HG03469 (cell line): ENCODE data around the gene B3GNT7.
A peak's percentile ranks its signal among the peaks of the same experiment; 100 is the strongest.

Experiments
- ATAC-seq: cut with Tn5 transposase; IDR thresholded peaks from one replicate; pipeline ENCODE4 v1.9.1; 2021; ENCODE audit warnings: mild to moderate bottlenecking, moderate library complexity, moderate number of reproducible peaks; ENCODE audit not compliant: unreplicated experiment

B3GNT7 gene

DNA sequence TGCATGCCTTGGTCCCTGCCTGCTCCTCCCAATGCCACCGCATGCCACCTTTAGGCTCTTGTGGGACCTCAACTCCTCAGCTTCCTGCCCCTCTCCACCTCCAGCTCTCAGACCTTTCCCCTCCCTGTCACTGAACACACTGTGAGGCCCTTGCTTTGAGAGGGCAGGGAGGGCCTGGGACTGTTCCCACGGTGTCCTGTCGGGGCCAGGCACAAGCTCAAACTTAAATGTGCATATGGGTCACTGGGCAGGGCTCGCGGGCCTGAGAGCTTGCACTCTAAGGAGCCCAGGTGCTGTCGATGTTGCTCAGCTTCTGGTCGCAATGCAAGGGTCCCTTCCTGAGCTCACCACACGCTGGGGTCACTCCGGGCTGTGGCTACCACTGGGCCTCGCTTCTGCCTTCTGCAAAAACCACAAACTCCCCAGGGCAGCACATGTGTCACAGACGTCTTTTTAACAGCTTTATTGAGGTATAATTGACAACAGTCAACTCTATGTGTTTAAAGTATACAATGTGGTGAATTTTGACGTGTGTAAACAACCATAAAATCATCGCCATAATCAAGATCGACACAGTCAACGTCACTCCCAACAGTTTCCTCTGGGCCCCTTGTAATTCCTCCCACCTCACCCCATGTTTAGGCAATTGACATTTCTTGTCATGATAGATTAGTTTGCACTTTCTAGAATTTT lies 11.9 kb upstream of the B3GNT7 start:
- no peak for ATAC-seq

DNA sequence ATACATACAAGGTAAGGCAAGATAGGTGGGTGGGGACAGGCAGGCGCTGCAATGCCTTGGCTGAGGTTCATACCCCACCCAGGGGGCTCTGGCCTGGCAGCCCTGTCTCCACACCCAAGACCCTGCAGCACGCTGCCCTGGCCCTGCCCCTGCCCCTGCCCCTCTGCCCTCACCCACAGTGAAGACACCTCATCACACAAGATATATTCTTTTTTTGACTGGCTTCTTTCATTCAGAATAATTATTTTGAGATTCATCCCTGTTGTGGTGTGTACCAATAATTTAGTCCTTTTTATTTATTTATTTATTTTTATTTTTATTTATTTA lies 11.4 kb upstream of the B3GNT7 start:
- no peak for ATAC-seq

DNA sequence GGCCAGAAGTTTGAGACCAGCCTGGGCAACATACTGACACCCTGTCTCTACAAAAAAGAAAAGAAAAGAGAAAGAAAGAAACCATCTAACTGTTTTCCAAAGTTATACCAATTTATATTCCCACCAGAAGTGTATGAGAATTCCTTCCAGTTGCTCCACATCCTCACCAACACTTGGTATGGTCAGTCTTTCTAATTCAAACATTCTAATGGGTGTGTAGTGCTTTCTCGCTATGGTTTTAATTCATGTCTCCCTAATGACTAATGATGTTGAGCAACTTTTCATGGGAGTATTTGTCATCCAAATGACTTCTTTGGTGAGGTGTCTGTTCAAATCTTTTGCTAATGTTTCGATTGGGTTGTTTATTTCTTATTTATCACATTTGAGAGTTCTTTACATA lies 10.5 kb upstream of the B3GNT7 start:
- ATAC-seq, result no peak

DNA sequence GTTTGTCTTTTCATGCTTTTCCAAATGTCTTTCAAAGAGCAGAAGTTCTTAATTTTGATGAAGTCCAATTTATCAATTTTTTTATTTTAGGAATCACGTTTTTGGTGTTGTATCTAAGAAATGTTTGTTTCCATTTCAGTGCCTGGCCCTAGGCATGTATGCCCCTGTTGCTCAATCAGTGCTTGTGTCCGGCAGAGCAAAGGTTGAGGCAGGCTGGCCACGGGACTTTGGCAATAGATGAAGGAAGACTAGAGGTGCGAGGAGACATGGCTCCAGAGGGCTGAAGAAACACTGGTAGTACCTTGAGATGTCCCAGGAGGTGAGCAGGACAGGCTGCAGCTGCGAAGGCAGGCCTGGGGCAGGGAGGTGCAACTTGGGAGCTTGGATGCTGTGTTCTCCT lies 10.1 kb upstream of the B3GNT7 start:
- ATAC-seq, result no peak

DNA sequence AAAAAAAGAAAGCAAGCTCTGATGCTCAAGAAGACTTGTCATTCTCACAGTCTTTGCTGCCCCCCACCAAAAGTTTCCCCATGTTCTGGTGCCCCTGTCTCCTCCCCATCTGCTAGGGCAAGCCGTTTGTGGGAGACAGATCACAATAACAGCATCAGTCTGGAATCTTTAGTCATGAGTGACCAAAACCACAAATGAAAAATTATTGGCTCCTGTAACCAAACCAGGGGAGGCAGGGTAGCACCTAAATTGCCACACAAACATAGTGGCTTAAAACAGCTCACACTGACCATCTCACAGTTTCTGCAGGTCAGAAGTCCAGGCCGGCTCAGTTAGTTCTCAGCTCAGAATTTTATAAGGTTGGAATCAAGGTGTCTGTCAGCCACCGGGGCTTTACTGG lies 9.1 kb upstream of the B3GNT7 start:
- ATAC-seq, result no peak

DNA sequence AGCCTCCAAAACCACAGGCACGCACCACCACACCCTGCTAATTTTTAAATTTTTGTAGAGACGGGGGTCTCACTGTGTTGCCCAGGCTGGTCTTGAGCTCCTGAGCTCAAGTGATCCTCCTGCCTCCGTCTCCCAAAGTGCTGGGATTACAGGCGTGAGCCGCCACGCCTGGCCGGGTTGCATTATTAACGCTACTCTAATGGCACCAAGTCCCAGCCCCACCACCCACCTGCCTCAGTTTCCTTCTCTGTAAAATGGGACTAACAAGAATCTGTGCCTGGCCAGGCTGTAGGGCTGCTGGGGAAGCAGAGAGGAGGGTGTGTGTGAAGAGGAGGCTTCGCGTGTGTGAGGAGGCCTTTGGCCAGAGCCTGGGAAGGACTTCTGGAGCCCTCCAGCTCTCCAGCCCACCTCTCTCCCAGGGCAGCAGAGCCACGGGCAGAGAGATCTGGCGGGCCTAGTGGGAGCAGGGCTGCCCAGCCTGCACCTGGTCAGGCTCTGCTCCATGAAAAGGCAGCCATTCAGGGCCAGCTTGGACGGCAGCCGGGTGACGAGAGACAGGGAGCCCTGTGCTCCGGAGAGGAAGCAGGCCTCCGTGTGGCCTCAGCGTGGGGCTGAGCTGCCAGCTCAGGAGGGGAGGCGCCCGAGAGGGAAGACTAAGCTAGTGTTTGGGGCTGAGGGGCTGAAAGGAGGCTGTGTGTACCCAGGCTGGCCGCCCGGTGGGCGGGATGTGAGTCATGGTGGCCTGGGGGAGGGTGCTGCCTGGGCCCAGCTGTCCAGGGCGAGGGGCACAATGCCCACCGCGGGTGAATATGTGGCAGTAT lies 7.4 kb upstream of the B3GNT7 start:
- ATAC-seq, result no peak

DNA sequence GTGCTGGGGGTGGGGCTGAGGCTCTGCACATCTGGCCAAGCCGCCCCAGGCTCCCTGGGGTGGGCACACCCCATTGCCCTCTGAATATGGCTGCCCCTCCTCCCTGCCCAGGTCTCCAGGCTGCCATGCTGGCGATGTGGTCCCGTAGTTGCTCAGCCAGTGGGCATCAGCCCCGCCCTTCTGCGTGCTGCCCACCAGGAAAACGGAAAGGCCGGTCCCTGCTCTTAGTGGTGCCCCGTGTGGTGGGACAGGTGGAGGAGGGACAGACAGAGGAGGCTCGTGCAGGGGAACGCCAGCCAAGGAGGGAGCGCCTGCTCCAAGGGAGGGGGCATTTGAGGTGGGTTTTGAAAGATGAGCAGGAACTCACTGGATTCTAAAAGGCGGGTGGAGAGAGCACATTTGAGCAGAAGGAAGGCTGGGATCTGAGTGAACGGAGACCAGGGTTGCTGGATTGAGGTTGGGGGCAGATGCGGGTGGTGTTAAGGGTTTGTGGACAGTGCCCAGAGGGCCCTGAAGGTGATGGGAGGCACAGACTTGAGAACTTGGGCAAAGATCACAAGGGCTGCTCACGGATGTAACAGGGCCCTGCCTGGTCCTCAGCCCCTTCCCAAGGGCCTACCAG lies 6.7 kb upstream of the B3GNT7 start:
- no peak for ATAC-seq

DNA sequence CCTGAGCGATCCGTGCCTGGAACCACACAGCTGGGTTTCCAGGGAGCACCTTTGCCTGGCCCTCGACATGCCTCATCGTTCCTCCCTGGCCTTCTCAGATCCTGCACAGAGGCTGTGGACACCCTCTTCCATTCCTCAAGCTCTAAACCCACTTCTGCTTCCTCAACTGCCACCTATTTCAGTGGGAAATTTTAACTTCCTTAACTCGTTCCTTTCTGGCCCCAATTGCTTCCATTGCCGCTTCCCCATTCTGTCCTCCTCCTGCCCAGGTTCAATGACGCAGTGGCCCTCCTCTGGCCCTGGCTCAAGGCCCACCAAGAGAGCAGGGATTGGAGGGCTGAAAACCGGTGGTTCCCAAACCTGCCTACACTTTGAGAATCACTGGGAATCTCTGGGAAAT lies 4.8 kb upstream of the B3GNT7 start:
- ATAC-seq, result no peak

DNA sequence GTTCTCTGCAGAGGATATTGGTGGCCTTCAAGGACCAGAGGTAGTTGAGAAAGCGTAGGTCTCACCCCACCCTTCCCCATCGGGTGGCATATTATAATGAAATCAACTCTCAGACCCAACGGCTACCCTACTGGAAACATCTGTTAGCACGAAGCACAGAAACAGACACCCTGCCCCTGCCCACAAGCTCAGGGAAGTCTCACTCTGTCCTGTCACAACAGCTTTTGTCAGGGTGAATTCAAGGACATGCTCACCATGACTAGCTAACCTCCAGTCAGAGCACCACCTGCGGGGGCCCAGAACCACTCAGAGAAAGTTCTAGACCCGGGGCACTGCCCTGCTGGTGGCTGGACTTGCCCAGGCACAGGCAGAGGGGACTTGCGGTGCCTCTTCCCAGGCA lies 3.5 kb upstream of the B3GNT7 start:
- no peak for ATAC-seq

DNA sequence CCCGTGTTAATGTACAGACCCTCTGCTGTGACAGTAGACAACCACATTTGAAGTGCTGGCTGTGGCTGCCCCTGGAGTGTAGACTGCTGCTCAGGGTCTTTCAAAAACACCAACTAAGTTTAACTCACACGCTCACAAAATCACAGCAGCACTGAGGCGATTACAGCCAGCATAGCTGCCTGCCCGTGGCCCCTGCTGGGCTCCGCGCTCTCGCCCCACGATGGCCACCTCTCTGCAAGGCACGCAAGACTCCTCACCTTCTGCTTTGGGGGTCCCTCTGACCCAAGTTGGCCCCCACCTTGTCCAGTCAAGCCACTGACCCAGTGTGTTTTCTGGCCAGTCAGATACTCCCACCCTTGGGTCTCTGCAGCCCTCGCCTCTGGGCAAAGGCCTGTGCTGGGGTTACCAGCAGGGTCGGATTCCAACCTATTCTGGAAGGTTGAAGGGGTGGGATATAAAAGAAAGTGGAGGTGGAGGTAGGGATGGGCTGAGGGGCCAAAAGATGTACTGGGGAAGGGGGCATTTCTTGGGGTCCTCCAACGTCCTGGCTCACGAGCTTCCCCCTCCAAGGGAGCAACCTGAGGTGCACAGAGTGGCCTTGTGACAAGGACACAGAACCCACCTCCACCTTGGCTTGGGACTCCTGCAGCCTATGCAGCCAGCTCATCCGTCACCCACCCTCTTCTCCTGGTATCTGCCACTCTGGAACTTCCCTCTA lies 2.9 kb upstream of the B3GNT7 start:
- ATAC-seq, result no peak

DNA sequence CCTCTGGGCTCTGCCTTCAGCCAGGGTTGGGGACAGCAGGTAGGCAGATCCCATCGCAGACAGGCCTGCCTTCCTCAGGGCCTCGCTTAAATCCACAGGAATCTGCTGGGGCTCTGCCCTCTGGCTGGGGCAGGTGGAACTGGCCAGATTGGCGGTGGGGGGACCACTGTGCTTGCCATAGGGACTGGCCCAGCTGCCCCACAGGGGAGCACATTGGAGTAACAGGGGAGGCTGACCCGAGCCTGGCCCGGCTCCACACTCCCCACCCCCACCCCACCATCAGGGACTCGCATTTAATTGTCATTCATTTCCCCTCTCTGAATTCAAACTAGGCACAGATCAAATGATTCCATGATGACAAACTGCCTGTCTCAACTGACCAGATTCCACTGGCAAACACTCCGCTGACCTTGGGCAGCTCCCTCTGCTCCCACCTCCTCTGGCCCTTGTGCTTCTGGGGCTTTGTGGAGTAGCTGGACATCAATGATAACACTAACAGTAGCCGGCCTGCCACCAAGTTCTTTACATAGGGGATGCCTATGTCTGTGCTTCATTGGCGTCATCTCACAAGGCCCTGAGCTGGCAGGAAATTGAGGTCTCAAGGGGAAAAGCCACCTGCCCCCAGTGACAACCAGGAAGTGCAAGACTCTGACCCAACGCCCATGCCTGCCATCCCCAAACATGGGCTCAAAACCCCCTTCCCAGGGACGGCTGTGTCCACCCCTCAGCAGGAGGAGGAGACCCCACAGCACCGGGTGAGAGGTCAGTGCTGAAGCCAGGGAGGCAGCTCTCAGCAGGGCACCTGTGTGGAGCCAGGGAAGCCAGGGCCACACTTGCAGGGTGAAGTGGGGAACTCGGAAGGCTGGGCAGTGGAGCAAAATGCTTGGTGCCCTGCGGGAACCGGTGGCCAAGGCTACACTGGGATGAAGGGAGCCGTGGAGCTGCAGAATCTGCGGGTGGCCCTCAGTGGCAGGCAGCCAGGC lies 2.1 kb upstream of the B3GNT7 start:
- no peak for ATAC-seq

DNA sequence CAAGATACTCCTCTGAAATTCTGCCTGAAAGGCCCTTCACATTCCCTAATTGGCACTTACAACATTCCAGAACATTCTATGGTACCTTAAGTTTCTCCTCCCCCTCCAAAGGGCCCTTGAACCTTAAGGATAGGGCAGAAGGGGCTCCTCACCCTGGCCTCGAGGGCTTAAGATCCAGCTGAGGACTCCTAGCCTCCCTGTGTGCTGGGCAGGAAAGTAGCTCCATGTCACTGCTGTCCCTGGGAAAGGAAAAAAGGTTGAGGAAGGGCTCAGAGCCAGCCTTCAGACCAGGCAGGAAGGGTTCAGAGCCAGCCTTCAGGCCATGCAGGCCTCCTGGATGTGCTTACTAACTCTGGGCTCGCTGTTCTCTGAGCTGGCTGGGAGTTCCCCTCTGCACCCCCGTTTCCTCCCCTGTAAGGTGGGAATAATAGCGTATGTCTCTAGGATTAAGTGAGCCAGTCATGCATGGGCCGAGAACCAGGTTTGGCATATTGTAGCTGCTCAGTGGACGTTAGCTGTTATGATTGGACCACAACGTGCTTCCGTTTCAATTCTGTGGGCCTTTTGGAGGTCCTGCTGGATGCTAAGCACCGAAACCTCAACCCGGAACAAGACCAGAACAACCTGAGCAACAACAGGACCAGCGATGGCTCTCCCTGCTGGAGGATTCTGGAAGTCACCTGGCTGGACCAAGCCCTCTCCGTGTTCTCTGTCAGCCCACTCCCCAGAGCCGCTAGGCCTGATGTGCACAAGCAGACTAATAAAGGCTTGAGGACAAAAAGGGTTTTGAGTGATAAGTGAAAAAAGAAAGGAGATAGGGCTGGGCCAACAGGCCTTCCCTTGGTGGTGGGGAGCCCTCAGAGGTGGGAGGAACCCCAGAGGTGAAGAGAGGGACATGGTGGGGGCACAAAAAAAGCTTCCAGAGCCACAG lies 1.0 kb upstream of the B3GNT7 start:
- peak; percentile 38 for ATAC-seq

DNA sequence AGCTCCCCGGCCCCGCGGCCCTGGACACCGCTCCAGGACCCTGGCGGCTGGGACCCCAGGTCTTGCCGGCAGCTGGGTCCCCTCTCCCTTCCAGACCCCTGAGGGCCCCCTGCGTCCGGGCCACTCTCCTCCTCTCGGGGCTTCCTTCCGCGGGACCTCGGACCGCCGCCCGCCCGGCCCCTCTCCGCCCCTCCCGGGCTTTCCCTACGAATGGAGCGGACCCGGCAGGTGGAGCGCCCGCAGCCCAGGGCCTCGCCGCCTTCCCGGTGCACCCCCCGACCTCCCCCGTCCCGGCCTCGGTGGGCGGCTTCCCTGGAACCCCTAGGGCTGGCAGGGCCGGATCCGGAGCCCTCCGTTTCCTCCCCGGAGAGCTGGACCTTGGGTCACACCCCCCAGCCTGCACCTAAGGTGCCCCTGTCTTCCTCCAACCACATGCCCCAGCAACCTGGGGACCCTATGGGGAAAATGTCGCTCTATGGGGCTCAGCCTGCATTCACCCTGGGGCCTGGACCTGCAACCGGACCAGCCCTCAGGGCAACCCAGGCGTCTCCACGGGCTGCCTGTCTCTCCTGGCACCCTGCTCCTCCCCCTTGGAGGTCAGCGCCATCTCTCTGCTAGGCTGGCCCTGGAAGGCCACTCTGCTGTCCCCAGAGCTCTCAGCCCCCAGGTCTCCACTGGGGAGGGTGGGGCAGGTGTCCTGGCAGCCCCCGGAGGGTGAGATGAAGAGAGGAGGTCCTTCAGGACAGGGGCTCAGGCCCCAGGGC lies 730 bp downstream of the B3GNT7 start:
- no peak for ATAC-seq

DNA sequence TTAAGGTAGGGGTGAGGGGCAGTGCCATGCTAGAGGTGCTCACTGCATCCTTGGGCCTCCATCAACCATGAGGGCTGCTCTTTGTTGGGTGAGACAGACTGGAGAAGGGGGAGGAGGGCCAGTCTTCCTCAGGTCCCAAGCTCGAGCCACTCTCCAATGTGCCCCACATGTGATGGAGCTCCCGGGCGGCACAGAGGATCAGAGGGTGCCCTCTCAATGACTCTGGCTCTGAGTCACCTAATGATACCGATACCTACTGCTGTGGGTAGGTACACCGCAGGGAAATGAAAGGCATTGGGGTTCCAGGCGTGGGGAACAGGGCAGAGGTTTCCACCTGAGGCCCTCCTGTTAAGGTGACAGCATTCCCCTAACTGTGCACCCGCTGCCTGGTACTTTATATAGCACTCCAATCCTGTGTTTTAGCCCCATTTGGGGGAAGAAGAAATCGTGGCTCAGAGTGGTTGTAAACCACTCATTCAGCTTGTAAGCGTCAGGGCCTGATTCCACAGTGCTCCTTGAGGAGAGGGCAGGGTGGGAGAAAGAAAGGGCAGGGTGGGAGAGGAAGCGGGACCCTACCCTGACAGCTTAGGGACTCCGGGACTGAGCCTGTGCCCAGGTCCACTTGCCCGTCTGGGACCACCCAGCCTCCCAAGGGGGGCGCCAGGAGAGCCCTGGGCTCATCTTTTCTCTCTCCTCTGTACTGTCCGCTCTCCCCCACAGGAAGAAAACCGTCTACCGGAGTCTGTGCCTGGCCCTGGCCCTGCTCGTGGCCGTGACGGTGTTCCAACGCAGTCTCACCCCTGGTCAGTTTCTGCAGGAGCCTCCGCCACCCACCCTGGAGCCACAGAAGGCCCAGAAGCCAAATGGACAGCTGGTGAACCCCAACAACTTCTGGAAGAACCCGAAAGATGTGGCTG lies 1.8 kb downstream of the B3GNT7 start:
- no peak for ATAC-seq

DNA sequence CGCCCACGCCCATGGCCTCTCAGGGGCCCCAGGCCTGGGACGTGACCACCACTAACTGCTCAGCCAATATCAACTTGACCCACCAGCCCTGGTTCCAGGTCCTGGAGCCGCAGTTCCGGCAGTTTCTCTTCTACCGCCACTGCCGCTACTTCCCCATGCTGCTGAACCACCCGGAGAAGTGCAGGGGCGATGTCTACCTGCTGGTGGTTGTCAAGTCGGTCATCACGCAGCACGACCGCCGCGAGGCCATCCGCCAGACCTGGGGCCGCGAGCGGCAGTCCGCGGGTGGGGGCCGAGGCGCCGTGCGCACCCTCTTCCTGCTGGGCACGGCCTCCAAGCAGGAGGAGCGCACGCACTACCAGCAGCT lies 2.4 kb downstream of the B3GNT7 start:
- no peak for ATAC-seq

DNA sequence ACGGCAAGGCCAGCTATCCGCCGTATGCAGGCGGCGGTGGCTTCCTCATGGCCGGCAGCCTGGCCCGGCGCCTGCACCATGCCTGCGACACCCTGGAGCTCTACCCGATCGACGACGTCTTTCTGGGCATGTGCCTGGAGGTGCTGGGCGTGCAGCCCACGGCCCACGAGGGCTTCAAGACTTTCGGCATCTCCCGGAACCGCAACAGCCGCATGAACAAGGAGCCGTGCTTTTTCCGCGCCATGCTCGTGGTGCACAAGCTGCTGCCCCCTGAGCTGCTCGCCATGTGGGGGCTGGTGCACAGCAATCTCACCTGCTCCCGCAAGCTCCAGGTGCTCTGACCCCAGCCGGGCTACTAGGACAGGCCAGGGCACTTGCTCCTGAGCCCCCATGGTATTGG lies 3.1 kb downstream of the B3GNT7 start:
- no peak for ATAC-seq

DNA sequence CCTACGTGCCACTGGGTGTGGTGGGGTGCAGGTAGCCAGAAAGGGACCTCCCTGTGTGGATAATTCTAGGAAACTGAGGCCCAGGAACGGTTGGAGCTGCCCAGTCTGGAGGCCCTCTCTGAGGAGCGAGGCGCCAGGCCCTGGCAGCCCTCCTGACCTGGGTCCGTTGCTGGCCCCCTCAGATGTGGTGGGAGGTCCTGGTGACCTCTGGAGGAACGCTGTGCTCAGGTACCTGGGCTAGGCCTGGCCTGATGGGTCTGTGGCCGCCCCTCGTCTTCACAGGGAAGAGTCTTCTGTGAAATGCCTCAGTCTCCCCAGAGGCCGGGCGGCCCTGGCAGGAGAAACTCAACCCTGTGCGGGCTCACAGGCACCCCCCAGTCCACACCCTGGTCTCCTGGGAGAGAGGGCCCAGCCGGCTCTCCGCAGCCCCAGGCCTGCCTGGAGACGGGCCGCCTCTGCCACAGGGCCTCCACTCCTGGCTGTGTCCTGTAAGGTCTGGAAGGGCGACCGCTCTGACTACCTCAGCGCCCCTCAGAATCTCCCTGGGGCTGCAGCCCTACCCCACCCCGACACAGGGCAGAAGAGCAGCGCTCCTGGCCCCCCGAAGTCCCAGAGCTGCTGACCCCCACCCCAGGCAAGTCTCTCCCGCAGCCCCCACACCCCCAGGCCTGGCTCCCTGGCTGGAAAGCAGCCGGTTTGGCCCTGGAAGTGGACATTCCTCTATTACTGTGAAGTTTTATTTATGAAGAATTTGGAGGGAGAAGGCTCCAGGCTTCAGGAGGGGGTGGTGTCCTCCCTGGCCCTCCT lies 3.7 kb downstream of the B3GNT7 start:
- no peak for ATAC-seq
